Left forelimb (tissue), 1 donor: Measurements from ENCODE around the gene ACACA.

Source experiments
- DNase-seq: peaks from one replicate; pipeline ENCODE4 v3.0.0-alpha.2; 2018; ENCODE audit warnings: low spot score

The ACACA gene

GRCh38 chr17:37344519-37344918 lies 62.1 kb downstream of the ACACA start:
- DNase-seq, result no peak

- no peak for DNase-seq
These were observed 64.0 kb downstream of the ACACA start for GRCh38 chr17:37342589-37342988.

- no peak for DNase-seq
These were observed 65.8 kb downstream of the ACACA start for GRCh38 chr17:37340804-37341203.

GRCh38 chr17:37339321-37339720 lies 67.3 kb downstream of the ACACA start:
- DNase-seq, result no peak

GRCh38 chr17:37338847-37339246 lies 67.8 kb downstream of the ACACA start:
- no peak for DNase-seq

- no peak for DNase-seq
These were observed 79.1 kb downstream of the ACACA start for GRCh38 chr17:37327341-37328090.

- DNase-seq, result no peak
These were observed 83.6 kb downstream of the ACACA start for GRCh38 chr17:37322826-37323561.

- DNase-seq, result no peak
These were observed 84.5 kb downstream of the ACACA start for GRCh38 chr17:37322106-37322505.

GRCh38 chr17:37318931-37319594 lies 87.6 kb downstream of the ACACA start:
- no peak for DNase-seq

GRCh38 chr17:37317867-37318266 lies 88.8 kb downstream of the ACACA start:
- no peak for DNase-seq

GRCh38 chr17:37315601-37316000 lies 91.0 kb downstream of the ACACA start:
- no peak for DNase-seq

- DNase-seq, result no peak
These were observed 94.3 kb downstream of the ACACA start for GRCh38 chr17:37312137-37312923.

GRCh38 chr17:37310940-37311339 lies 95.7 kb downstream of the ACACA start:
- DNase-seq, result no peak

- DNase-seq, result no peak
These were observed 97.6 kb downstream of the ACACA start for GRCh38 chr17:37309051-37309450.

- DNase-seq, result no peak
These were observed 101.2 kb downstream of the ACACA start for GRCh38 chr17:37305406-37305905.

GRCh38 chr17:37301288-37301687 lies 105.3 kb downstream of the ACACA start:
- DNase-seq, result no peak

GRCh38 chr17:37300683-37301082 lies 106.0 kb downstream of the ACACA start:
- DNase-seq, result no peak

- no peak for DNase-seq
These were observed 107.2 kb downstream of the ACACA start for GRCh38 chr17:37299257-37299980.

GRCh38 chr17:37295888-37296287 lies 110.7 kb downstream of the ACACA start:
- no peak for DNase-seq

- DNase-seq, result no peak
These were observed 111.7 kb downstream of the ACACA start for GRCh38 chr17:37294888-37295287.

GRCh38 chr17:37293770-37294169 lies 112.9 kb downstream of the ACACA start:
- no peak for DNase-seq
